Neural progenitor cell (in vitro differentiated cells): ENCODE data around the gene CCSER2. TPM values are rescaled to one million over a fixed set of nuclear protein-coding genes. Genes with fewer than 3 reads are reported as not detected.
A peak's percentile ranks its signal among the peaks of the same experiment; 100 is the strongest.

Experiments used
- DNase-seq: peaks from one replicate; pipeline ENCODE4 v3.0.0-alpha.2; 2016; ENCODE audit warnings: low spot score
- H2AFZ ChIP-seq: fragments of 200-600 bp; sonication (generic); replicated peaks from 2 replicates; pipeline ENCODE4 v1.6.1; 2016; ENCODE audit warnings: antibody characterized with exemption
- H3F3A ChIP-seq: fragments of 200-600 bp; sonication (generic); 2 replicates; pipeline ENCODE4 v1.6.1; 2016; ENCODE audit warnings: antibody characterized with exemption, low read depth
- H3K27ac ChIP-seq: fragments of 200-600 bp; sonication (generic); 2 replicates; pipeline ENCODE4 v1.5.1; 2016; ENCODE audit warnings: mild to moderate bottlenecking
- H3K27me3 ChIP-seq: fragments of 200-600 bp; sonication (generic); 2 replicates; pipeline ENCODE4 v1.6.1; 2016; ENCODE audit warnings: mild to moderate bottlenecking, moderate library complexity
- H3K36me3 ChIP-seq: fragments of 200-600 bp; sonication (generic); 2 replicates; pipeline ENCODE4 v1.5.1; 2016
- H3K4me1 ChIP-seq: fragments of 200-600 bp; sonication (generic); 2 replicates; pipeline ENCODE4 v1.6.1; 2016; ENCODE audit warnings: mixed run types
- H3K4me2 ChIP-seq: fragments of 200-600 bp; sonication (generic); 2 replicates; pipeline ENCODE4 v1.6.1; 2016
- H3K4me3 ChIP-seq: fragments of 200-600 bp; sonication (generic); 2 replicates; pipeline ENCODE4 v1.5.1; 2016
- H3K79me2 ChIP-seq: fragments of 200-600 bp; sonication (generic); 2 replicates; pipeline ENCODE4 v1.6.1; 2016; ENCODE audit warnings: low read depth
- H3K9ac ChIP-seq: fragments of 200-600 bp; sonication (generic); 2 replicates; pipeline ENCODE4 v1.6.1; 2016
- H3K9me3 ChIP-seq: fragments of 200-600 bp; sonication (generic); 2 replicates; pipeline ENCODE4 v1.5.1; 2016; ENCODE audit warnings: low read depth
- H4K20me1 ChIP-seq: fragments of 200-600 bp; sonication (generic); 2 replicates; pipeline ENCODE4 v1.6.1; 2016; ENCODE audit warnings: low read depth
- H3K27ac Mint-ChIP-seq: 3 replicates; pipeline ENCODE4 v1.8.0; 2021; ENCODE audit warnings: mixed read lengths
- H3K27me3 Mint-ChIP-seq: 2 replicates; pipeline ENCODE4 v1.8.0; 2022; ENCODE audit warnings: low read depth, mild to moderate bottlenecking, inconsistent platforms, moderate library complexity, mixed read lengths; ENCODE audit not compliant: insufficient read depth
- H3K36me3 Mint-ChIP-seq: 3 replicates; pipeline ENCODE4 v1.8.0; 2021; ENCODE audit warnings: mixed read lengths
- H3K4me1 Mint-ChIP-seq: 3 replicates; pipeline ENCODE4 v1.8.0; 2021; ENCODE audit warnings: mixed read lengths
- H3K4me3 Mint-ChIP-seq: 3 replicates; pipeline ENCODE4 v1.8.0; 2021; ENCODE audit warnings: mild to moderate bottlenecking, moderate library complexity, mixed read lengths
- H3K9me3 Mint-ChIP-seq: 3 replicates; pipeline ENCODE4 v1.8.0; 2020; ENCODE audit warnings: mixed read lengths
- CTCF ChIP-seq: fragments of 200-600 bp; sonication (generic); IDR thresholded peaks from 2 replicates; pipeline ENCODE4 v1.5.1; 2017; ENCODE audit warnings: antibody characterized with exemption, mild to moderate bottlenecking
- EZH2 ChIP-seq: fragments of 200-600 bp; sonication (generic); IDR thresholded peaks from 2 replicates; pipeline ENCODE4 v1.6.1; 2017; ENCODE audit warnings: antibody characterized with exemption, mild to moderate bottlenecking, moderate library complexity
- EZH2phosphoT487 ChIP-seq: fragments of 200-600 bp; sonication (generic); IDR thresholded peaks from 2 replicates; pipeline ENCODE4 v1.6.1; 2017; ENCODE audit warnings: antibody characterized with exemption
- total RNA-seq: library from RNA; depleted of rRNA; stranded (reverse); fragments of >200 nt; gene quantifications from 2 replicates; pipeline ENCODE4 v1.2.3, GENCODE V29; 2015; ENCODE audit warnings: low replicate concordance

Gene CCSER2
- total RNA-seq, 1 donor from 2014 or later, result 39.3 TPM

- H3K4me1 Mint-ChIP-seq, result peaks cover 24% of the 10 kb centered on the region
- no peak overlapping the region for H3K27ac Mint-ChIP-seq
- TF ChIP-seq CTCF, result no peak
- TF ChIP-seq EZH2phosphoT487, result no peak
- no peak for TF ChIP-seq EZH2
- no peaks in the 10 kb centered on the region for H3K9me3 ChIP-seq
- no peak for DNase-seq
- H3K79me2 ChIP-seq, result peaks cover 100% of the 10 kb centered on the region
- H3K9ac ChIP-seq, result no peak overlapping the region
- peaks cover 11% of the 10 kb centered on the region for H3F3A ChIP-seq
- H3K4me1 ChIP-seq, result peaks cover 46% of the 10 kb centered on the region
- H3K9me3 Mint-ChIP-seq, result no peaks in the 10 kb centered on the region
- peak overlapping the region; percentile 43 for H3K4me2 ChIP-seq
- no peak overlapping the region for H3K27ac ChIP-seq
- no peak overlapping the region for H3K4me3 Mint-ChIP-seq
- no peak overlapping the region for H3K4me3 ChIP-seq
- no peak overlapping the region for H2AFZ ChIP-seq
- no peaks in the 10 kb centered on the region for H3K27me3 Mint-ChIP-seq
- H3K36me3 ChIP-seq, result no peaks in the 10 kb centered on the region
- H3K27me3 ChIP-seq, result no peaks in the 10 kb centered on the region
- peaks cover 74% of the 10 kb centered on the region for H4K20me1 ChIP-seq
- no peaks in the 10 kb centered on the region for H3K36me3 Mint-ChIP-seq
These were observed 5.6 kb downstream of the CCSER2 start for GRCh38 chr10:84333864-84334451.

- Mint-ChIP-seq H3K27ac (no peak overlapping the region), H3K4me3 (no peak overlapping the region)
These were observed 6.4 kb downstream of the CCSER2 start for GRCh38 chr10:84334811-84335210.

GRCh38 chr10:84335516-84335915, 7.1 kb downstream of the CCSER2 start:
- Histone ChIP-seq H3K79me2 (peaks cover 100% of the 10 kb centered on the region), H4K20me1 (peaks cover 60% of the 10 kb centered on the region), H3K4me3 (no peak overlapping the region), H3K9me3 (no peaks in the 10 kb centered on the region), H2AFZ (no peak overlapping the region), H3K4me1 (peaks cover 35% of the 10 kb centered on the region), H3K4me2 (no peak overlapping the region), H3F3A (peaks cover 4% of the 10 kb centered on the region), H3K27me3 (no peaks in the 10 kb centered on the region), H3K36me3 (no peaks in the 10 kb centered on the region), H3K9ac (no peak overlapping the region), H3K27ac (no peak overlapping the region)
- no peak overlapping the region for H3K4me3 Mint-ChIP-seq
- H3K9me3 Mint-ChIP-seq, result peaks cover 2% of the 10 kb centered on the region
- TF ChIP-seq EZH2 (no peak), CTCF (no peak), EZH2phosphoT487 (no peak)
- peaks cover 10% of the 10 kb centered on the region for H3K4me1 Mint-ChIP-seq
- H3K27ac Mint-ChIP-seq, result no peak overlapping the region
- H3K27me3 Mint-ChIP-seq, result no peaks in the 10 kb centered on the region
- no peak for DNase-seq
- H3K36me3 Mint-ChIP-seq, result peaks cover 3% of the 10 kb centered on the region

More at GRCh38 chr10:84334811-84335210, 6.4 kb downstream of the CCSER2 start:
- peaks cover 4% of the 10 kb centered on the region for H3F3A ChIP-seq
- no peak overlapping the region for H3K27ac ChIP-seq
- H3K4me3 ChIP-seq, result no peak overlapping the region
- no peak overlapping the region for H3K9ac ChIP-seq
- no peaks in the 10 kb centered on the region for H3K9me3 Mint-ChIP-seq
- peaks cover 100% of the 10 kb centered on the region for H3K79me2 ChIP-seq
- no peaks in the 10 kb centered on the region for H3K27me3 ChIP-seq
- H3K4me1 Mint-ChIP-seq, result peaks cover 17% of the 10 kb centered on the region
- H3K4me2 ChIP-seq, result peak overlapping the region; percentile 43
- peaks cover 67% of the 10 kb centered on the region for H4K20me1 ChIP-seq
- H3K36me3 ChIP-seq, result no peaks in the 10 kb centered on the region
- no peak overlapping the region for H2AFZ ChIP-seq
- TF ChIP-seq EZH2phosphoT487, result no peak
- TF ChIP-seq EZH2, result no peak
- TF ChIP-seq CTCF, result no peak
- H3K4me1 ChIP-seq, result peaks cover 41% of the 10 kb centered on the region
- H3K9me3 ChIP-seq, result no peaks in the 10 kb centered on the region
- H3K36me3 Mint-ChIP-seq, result no peaks in the 10 kb centered on the region
- H3K27me3 Mint-ChIP-seq, result no peaks in the 10 kb centered on the region
- no peak for DNase-seq
